Neural cell (in vitro differentiated cells): ENCODE measurements around the gene S1PR3. TPM values are rescaled to one million over a fixed set of nuclear protein-coding genes. Genes with fewer than 3 reads are reported as not detected.

Experiments
- H2AFZ ChIP-seq: fragments of 200-600, 300-800 bp; sonication (generic), shearing (Covaris generic); 2 replicates; pipeline ENCODE4 v1.6.0; 2014; ENCODE audit warnings: low read depth, mild to moderate bottlenecking, antibody characterized with exemption, low read length, moderate library complexity
- H3F3A ChIP-seq: fragments of 200-600 bp; shearing (Covaris generic); 2 replicates; pipeline ENCODE4 v1.6.1; 2016; ENCODE audit warnings: mild to moderate bottlenecking, moderate library complexity, mixed read lengths, antibody characterized with exemption, low read length; ENCODE audit not compliant: insufficient read depth, poor library complexity, severe bottlenecking
- H3K27ac ChIP-seq: fragments of 200-600, 300-800 bp; sonication (generic), shearing (Covaris generic); 2 replicates; pipeline ENCODE4 v1.5.1; 2014; ENCODE audit warnings: mild to moderate bottlenecking, low read length, moderate library complexity
- H3K27me3 ChIP-seq: fragments of 300-800, 200-600 bp; sonication (generic), shearing (Covaris generic); 2 replicates; pipeline ENCODE4 v1.6.0; 2014; ENCODE audit warnings: mild to moderate bottlenecking, low read depth, low read length, moderate library complexity; ENCODE audit not compliant: insufficient read depth
- H3K36me3 ChIP-seq: fragments of 300-800, 200-600 bp; sonication (generic), shearing (Covaris generic); 2 replicates; pipeline ENCODE4 v1.5.1; 2014; ENCODE audit warnings: mild to moderate bottlenecking, antibody characterized with exemption, low read length, moderate library complexity; ENCODE audit not compliant: insufficient read depth
- H3K4me2 ChIP-seq: fragments of 300-800, 200-600 bp; sonication (generic), shearing (Covaris generic); 2 replicates; pipeline ENCODE4 v1.6.0; 2014; ENCODE audit warnings: mild to moderate bottlenecking, low read length
- H3K4me3 ChIP-seq: fragments of 300-800, 200-600 bp; sonication (generic), shearing (Covaris generic); 2 replicates; pipeline ENCODE4 v1.5.1; 2014; ENCODE audit warnings: mild to moderate bottlenecking, low read length, moderate library complexity
- H3K79me2 ChIP-seq: fragments of 200-600 bp; shearing (Covaris generic); replicated peaks from 2 replicates; pipeline ENCODE4 v1.6.0; 2014; ENCODE audit warnings: mild to moderate bottlenecking, low read length, moderate library complexity; ENCODE audit not compliant: insufficient read depth
- H3K9ac ChIP-seq: fragments of 300-800, 200-600 bp; sonication (generic), shearing (Covaris generic); 2 replicates; pipeline ENCODE4 v1.6.1; 2016; ENCODE audit warnings: mild to moderate bottlenecking, low read length, mixed read lengths
- H3K9me2 ChIP-seq: fragments of 200-600 bp; shearing (Covaris generic); 2 replicates; pipeline ENCODE4 v1.6.1; 2016; ENCODE audit warnings: mild to moderate bottlenecking, low read length, mixed read lengths; ENCODE audit not compliant: insufficient read depth
- H3K9me3 ChIP-seq: fragments of 200-600, 300-800 bp; sonication (generic), shearing (Covaris generic); 2 replicates; pipeline ENCODE4 v1.6.1; 2016; ENCODE audit warnings: mild to moderate bottlenecking, mixed run types, low read length, moderate library complexity, mixed read lengths
- H4K20me1 ChIP-seq: fragments of 200-600 bp; shearing (Covaris generic); 2 replicates; pipeline ENCODE4 v1.6.1; 2016; ENCODE audit warnings: mild to moderate bottlenecking, mixed run types; ENCODE audit not compliant: insufficient read depth
- EP300 ChIP-seq: fragments of 450-650 bp; conservative IDR thresholded peaks from 2 replicates; pipeline ENCODE4 v1.6.1; 2014; ENCODE audit warnings: antibody characterized with exemption, mild to moderate bottlenecking, moderate library complexity; ENCODE audit not compliant: poor library complexity, severe bottlenecking
- EZH2 ChIP-seq: fragments of 200-600, 300-800 bp; shearing (Covaris generic), sonication (generic); IDR thresholded peaks from 2 replicates; pipeline ENCODE4 v1.6.1; 2014; ENCODE audit warnings: antibody characterized with exemption, low read length, borderline replicate concordance, mild to moderate bottlenecking; ENCODE audit not compliant: insufficient read depth, poor library complexity, severe bottlenecking
- MXI1 ChIP-seq: fragments of 450-650 bp; conservative IDR thresholded peaks from 2 replicates; pipeline ENCODE4 v1.6.1; 2014; ENCODE audit warnings: antibody characterized with exemption, mild to moderate bottlenecking; ENCODE audit not compliant: poor library complexity, severe bottlenecking
- POLR2AphosphoS5 ChIP-seq: IDR thresholded peaks from 2 replicates; pipeline ENCODE4 v1.6.1; 2012
- RAD21 ChIP-seq: fragments of 450-650 bp; conservative IDR thresholded peaks from 2 replicates; pipeline ENCODE4 v1.6.1; 2014; ENCODE audit warnings: antibody characterized with exemption, mild to moderate bottlenecking, moderate library complexity
- REST ChIP-seq: IDR thresholded peaks from 2 replicates; pipeline ENCODE4 v1.6.1; 2012; ENCODE audit warnings: borderline replicate concordance
- SMC3 ChIP-seq: fragments of 450-650 bp; conservative IDR thresholded peaks from 2 replicates; pipeline ENCODE4 v1.6.1; 2014; ENCODE audit warnings: antibody characterized with exemption, mild to moderate bottlenecking, moderate library complexity; ENCODE audit not compliant: poor library complexity
- TAF1 ChIP-seq: IDR thresholded peaks from 2 replicates; pipeline ENCODE4 v1.6.1; 2012; ENCODE audit warnings: low read depth
- polyA plus RNA-seq: library from polyadenylated mRNA; depleted of rRNA; stranded (reverse); fragments of >200 nt; gene quantifications from 2 replicates; pipeline ENCODE4 v1.2.3, GENCODE V29; 2014
- TF ChIP-seq, protein P1 (sequence below): fragments of 450-650 bp; IDR thresholded peaks from 2 replicates; pipeline ENCODE4 v1.5.1; 2014; ENCODE audit warnings: antibody characterized with exemption, mild to moderate bottlenecking, moderate library complexity; ENCODE audit not compliant: poor library complexity, severe bottlenecking

S1PR3 gene
- polyA plus RNA-seq, 1 donor from 2014 or later, result 0.12 TPM

- H3K4me2 ChIP-seq, result no peak overlapping the region
- H3K27ac ChIP-seq, result no peak overlapping the region
Measured at GRCh38 chr9:88971131-88971960, 19.9 kb upstream of the S1PR3 start.

GRCh38 chr9:88972401-88972800 is 18.9 kb upstream of the S1PR3 start:
- Histone ChIP-seq H2AFZ (no peak overlapping the region), H3K79me2 (no peaks in the 10 kb centered on the region), H3K4me2 (no peak overlapping the region), H3K36me3 (no peaks in the 10 kb centered on the region), H3F3A (no peaks in the 10 kb centered on the region), H3K27ac (no peak overlapping the region), H3K9me3 (no peaks in the 10 kb centered on the region), H3K9me2 (no peaks in the 10 kb centered on the region), H3K9ac (no peak overlapping the region), H4K20me1 (no peaks in the 10 kb centered on the region), H3K4me3 (no peak overlapping the region), H3K27me3 (no peaks in the 10 kb centered on the region)
- no peak for TF ChIP-seq SMC3
- TF ChIP-seq EP300, result no peak
- no peak for TF ChIP-seq RAD21

More at GRCh38 chr9:88971131-88971960, 19.9 kb upstream of the S1PR3 start:
- Histone ChIP-seq H3K27me3 (no peaks in the 10 kb centered on the region), H3K9me2 (no peaks in the 10 kb centered on the region), H3F3A (no peaks in the 10 kb centered on the region), H3K9me3 (no peaks in the 10 kb centered on the region), H3K36me3 (no peaks in the 10 kb centered on the region), H4K20me1 (no peaks in the 10 kb centered on the region), H3K4me3 (no peak overlapping the region), H2AFZ (no peak overlapping the region), H3K9ac (no peak overlapping the region), H3K79me2 (no peaks in the 10 kb centered on the region)
- TF ChIP-seq RAD21 (no peak), EZH2 (no peak), REST (no peak), SMC3 (no peak), EP300 (no peak), TAF1 (no peak), POLR2AphosphoS5 (no peak), MXI1 (no peak)
- TF ChIP-seq, protein P1, sequence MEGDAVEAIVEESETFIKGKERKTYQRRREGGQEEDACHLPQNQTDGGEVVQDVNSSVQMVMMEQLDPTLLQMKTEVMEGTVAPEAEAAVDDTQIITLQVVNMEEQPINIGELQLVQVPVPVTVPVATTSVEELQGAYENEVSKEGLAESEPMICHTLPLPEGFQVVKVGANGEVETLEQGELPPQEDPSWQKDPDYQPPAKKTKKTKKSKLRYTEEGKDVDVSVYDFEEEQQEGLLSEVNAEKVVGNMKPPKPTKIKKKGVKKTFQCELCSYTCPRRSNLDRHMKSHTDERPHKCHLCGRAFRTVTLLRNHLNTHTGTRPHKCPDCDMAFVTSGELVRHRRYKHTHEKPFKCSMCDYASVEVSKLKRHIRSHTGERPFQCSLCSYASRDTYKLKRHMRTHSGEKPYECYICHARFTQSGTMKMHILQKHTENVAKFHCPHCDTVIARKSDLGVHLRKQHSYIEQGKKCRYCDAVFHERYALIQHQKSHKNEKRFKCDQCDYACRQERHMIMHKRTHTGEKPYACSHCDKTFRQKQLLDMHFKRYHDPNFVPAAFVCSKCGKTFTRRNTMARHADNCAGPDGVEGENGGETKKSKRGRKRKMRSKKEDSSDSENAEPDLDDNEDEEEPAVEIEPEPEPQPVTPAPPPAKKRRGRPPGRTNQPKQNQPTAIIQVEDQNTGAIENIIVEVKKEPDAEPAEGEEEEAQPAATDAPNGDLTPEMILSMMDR, result no peak
